Measurements from ENCODE around the gene MMAB.

DNA sequence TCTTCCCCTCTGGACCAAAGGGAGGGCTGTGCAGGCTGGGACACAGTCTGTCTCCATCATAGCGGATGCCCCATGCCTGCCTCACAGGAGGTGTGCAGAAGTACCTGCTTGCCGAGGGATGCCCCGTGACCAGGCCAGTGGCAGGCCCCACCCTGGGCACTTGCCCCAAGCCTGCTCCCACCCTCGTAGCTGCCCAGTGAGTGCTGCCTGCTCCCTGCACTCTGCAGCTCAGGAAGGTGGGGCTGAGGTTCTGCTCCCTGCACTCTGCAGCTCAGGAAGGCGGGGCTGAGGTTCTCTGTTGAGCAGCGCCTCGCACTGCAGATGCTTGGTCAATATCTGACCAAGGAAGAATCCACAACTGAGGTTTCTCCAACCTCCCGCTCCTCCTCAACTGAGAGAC lies 6.9 kb downstream of the MMAB start:
- TF ChIP-seq, protein P1, sequence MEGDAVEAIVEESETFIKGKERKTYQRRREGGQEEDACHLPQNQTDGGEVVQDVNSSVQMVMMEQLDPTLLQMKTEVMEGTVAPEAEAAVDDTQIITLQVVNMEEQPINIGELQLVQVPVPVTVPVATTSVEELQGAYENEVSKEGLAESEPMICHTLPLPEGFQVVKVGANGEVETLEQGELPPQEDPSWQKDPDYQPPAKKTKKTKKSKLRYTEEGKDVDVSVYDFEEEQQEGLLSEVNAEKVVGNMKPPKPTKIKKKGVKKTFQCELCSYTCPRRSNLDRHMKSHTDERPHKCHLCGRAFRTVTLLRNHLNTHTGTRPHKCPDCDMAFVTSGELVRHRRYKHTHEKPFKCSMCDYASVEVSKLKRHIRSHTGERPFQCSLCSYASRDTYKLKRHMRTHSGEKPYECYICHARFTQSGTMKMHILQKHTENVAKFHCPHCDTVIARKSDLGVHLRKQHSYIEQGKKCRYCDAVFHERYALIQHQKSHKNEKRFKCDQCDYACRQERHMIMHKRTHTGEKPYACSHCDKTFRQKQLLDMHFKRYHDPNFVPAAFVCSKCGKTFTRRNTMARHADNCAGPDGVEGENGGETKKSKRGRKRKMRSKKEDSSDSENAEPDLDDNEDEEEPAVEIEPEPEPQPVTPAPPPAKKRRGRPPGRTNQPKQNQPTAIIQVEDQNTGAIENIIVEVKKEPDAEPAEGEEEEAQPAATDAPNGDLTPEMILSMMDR (IDR thresholded peaks at IDR 0.05; ENCODE audit: low read depth, low read length), result no peak
- no peak for TF ChIP-seq EZH2phosphoT487 (IDR thresholded peaks at IDR 0.05; ENCODE audit: low read depth)

Measured in OCI-LY3 (cell line).